Nephron progenitor cell (in vitro differentiated cells): Measurements from ENCODE around the gene EFCAB7.

ENCODE experiments used
- DNase-seq: peaks from one replicate; pipeline ENCODE4 v3.0.0; 2021
- H3K27ac Mint-ChIP-seq: 2 replicates; pipeline ENCODE4 v1.8.0; 2021; ENCODE audit warnings: mild to moderate bottlenecking, moderate library complexity, mixed read lengths
- H3K27me3 Mint-ChIP-seq: 2 replicates; pipeline ENCODE4 v1.8.0; 2021; ENCODE audit warnings: mild to moderate bottlenecking, low read depth, mixed read lengths; ENCODE audit not compliant: poor library complexity
- H3K36me3 Mint-ChIP-seq: 2 replicates; pipeline ENCODE4 v1.8.0; 2021; ENCODE audit warnings: low read depth, mixed read lengths
- H3K4me1 Mint-ChIP-seq: 2 replicates; pipeline ENCODE4 v1.8.0; 2021; ENCODE audit warnings: mixed read lengths
- H3K4me3 Mint-ChIP-seq: 2 replicates; pipeline ENCODE4 v1.8.0; 2021; ENCODE audit warnings: mild to moderate bottlenecking, moderate library complexity, mixed read lengths
- H3K9me3 Mint-ChIP-seq: 2 replicates; pipeline ENCODE4 v1.8.0; 2021; ENCODE audit warnings: mild to moderate bottlenecking, moderate library complexity, mixed read lengths
- CTCF ChIP-seq: fragments of 200-600 bp; sonication (generic); IDR thresholded peaks from 2 replicates; pipeline ENCODE4 v1.5.0; 2021; ENCODE audit warnings: antibody characterized with exemption

Gene EFCAB7

GRCh38 chr1:63615768-63616420 lies 92.6 kb downstream of the EFCAB7 start:
- peak; percentile 68 for DNase-seq
- peaks cover 13% of the 10 kb centered on the region for H3K27me3 Mint-ChIP-seq
- peaks cover 6% of the 10 kb centered on the region for H3K36me3 Mint-ChIP-seq
- H3K4me1 Mint-ChIP-seq, result peaks cover 34% of the 10 kb centered on the region
- peak; percentile 80 for TF ChIP-seq CTCF
- no peak overlapping the region for H3K27ac Mint-ChIP-seq
- H3K9me3 Mint-ChIP-seq, result no peaks in the 10 kb centered on the region
- no peak overlapping the region for H3K4me3 Mint-ChIP-seq

GRCh38 chr1:63617450-63617849 lies 94.1 kb downstream of the EFCAB7 start:
- Mint-ChIP-seq H3K4me3 (no peak overlapping the region), H3K27me3 (peaks cover 13% of the 10 kb centered on the region), H3K9me3 (no peaks in the 10 kb centered on the region), H3K4me1 (peaks cover 22% of the 10 kb centered on the region), H3K36me3 (peaks cover 8% of the 10 kb centered on the region), H3K27ac (no peak overlapping the region)
- no peak for TF ChIP-seq CTCF
- no peak for DNase-seq

GRCh38 chr1:63618011-63618410 lies 94.7 kb downstream of the EFCAB7 start:
- no peak for TF ChIP-seq CTCF
- H3K27ac Mint-ChIP-seq, result no peak overlapping the region

GRCh38 chr1:63619558-63619957 lies 96.2 kb downstream of the EFCAB7 start:
- Mint-ChIP-seq H3K27me3 (peaks cover 13% of the 10 kb centered on the region), H3K9me3 (no peaks in the 10 kb centered on the region), H3K4me3 (no peak overlapping the region), H3K27ac (no peak overlapping the region), H3K36me3 (peaks cover 15% of the 10 kb centered on the region), H3K4me1 (peaks cover 14% of the 10 kb centered on the region)
- no peak for DNase-seq
- no peak for TF ChIP-seq CTCF

More at GRCh38 chr1:63618011-63618410, 94.7 kb downstream of the EFCAB7 start:
- DNase-seq, result no peak
- H3K27me3 Mint-ChIP-seq, result peaks cover 13% of the 10 kb centered on the region
- H3K9me3 Mint-ChIP-seq, result no peaks in the 10 kb centered on the region
- peaks cover 11% of the 10 kb centered on the region for H3K36me3 Mint-ChIP-seq
- H3K4me3 Mint-ChIP-seq, result no peak overlapping the region
- peaks cover 16% of the 10 kb centered on the region for H3K4me1 Mint-ChIP-seq

GRCh38 chr1:63620671-63621070 lies 97.3 kb downstream of the EFCAB7 start:
- H3K27me3 Mint-ChIP-seq, result peaks cover 12% of the 10 kb centered on the region
- H3K4me1 Mint-ChIP-seq, result peaks cover 14% of the 10 kb centered on the region
- TF ChIP-seq CTCF, result no peak
- H3K27ac Mint-ChIP-seq, result no peak overlapping the region
- no peaks in the 10 kb centered on the region for H3K9me3 Mint-ChIP-seq
- peaks cover 15% of the 10 kb centered on the region for H3K36me3 Mint-ChIP-seq
- H3K4me3 Mint-ChIP-seq, result no peak overlapping the region
- no peak for DNase-seq

GRCh38 chr1:63621075-63621474 lies 97.8 kb downstream of the EFCAB7 start:
- Mint-ChIP-seq H3K4me1 (peaks cover 14% of the 10 kb centered on the region), H3K27ac (no peak overlapping the region)

More at GRCh38 chr1:63621075-63621474, 97.8 kb downstream of the EFCAB7 start:
- H3K9me3 Mint-ChIP-seq, result no peaks in the 10 kb centered on the region
- no peak overlapping the region for H3K4me3 Mint-ChIP-seq
- H3K36me3 Mint-ChIP-seq, result peaks cover 15% of the 10 kb centered on the region
- TF ChIP-seq CTCF, result no peak
- peaks cover 10% of the 10 kb centered on the region for H3K27me3 Mint-ChIP-seq
- DNase-seq, result no peak
